Measurements from ENCODE around the gene SCUBE1.

Gene SCUBE1

GRCh38 chr22:43305806-43306205 lies 37.4 kb downstream of the SCUBE1 start:
- TF ChIP-seq ESRRG (CRISPR knock-in tag; IDR thresholded peaks at IDR 0.05) (no peak), BACH2 (CRISPR knock-in tag; IDR thresholded peaks at IDR 0.05; ENCODE audit: borderline replicate concordance) (no peak), OSR1 (CRISPR knock-in tag; IDR thresholded peaks at IDR 0.05) (no peak), ZNF565 (CRISPR knock-in tag; conservative IDR thresholded peaks at IDR 0.05; ENCODE audit: low read depth) (no peak), ZFP3 (CRISPR knock-in tag; IDR thresholded peaks at IDR 0.05) (no peak), CSDC2 (CRISPR knock-in tag; IDR thresholded peaks at IDR 0.05) (no peak), ISL1 (CRISPR knock-in tag; IDR thresholded peaks at IDR 0.05) (no peak), CSRNP3 (CRISPR knock-in tag; IDR thresholded peaks at IDR 0.05) (no peak), ARNTL (CRISPR knock-in tag; IDR thresholded peaks at IDR 0.05; ENCODE audit: borderline replicate concordance, low read depth) (no peak), PPARA (CRISPR knock-in tag; IDR thresholded peaks at IDR 0.05; ENCODE audit: borderline replicate concordance) (no peak), TOX (CRISPR knock-in tag; IDR thresholded peaks at IDR 0.05; ENCODE audit: borderline replicate concordance) (no peak), GLIS3 (CRISPR knock-in tag; IDR thresholded peaks at IDR 0.05) (no peak), SNAI2 (CRISPR knock-in tag; IDR thresholded peaks at IDR 0.05) (no peak)
- TF ChIP-seq, protein P1, sequence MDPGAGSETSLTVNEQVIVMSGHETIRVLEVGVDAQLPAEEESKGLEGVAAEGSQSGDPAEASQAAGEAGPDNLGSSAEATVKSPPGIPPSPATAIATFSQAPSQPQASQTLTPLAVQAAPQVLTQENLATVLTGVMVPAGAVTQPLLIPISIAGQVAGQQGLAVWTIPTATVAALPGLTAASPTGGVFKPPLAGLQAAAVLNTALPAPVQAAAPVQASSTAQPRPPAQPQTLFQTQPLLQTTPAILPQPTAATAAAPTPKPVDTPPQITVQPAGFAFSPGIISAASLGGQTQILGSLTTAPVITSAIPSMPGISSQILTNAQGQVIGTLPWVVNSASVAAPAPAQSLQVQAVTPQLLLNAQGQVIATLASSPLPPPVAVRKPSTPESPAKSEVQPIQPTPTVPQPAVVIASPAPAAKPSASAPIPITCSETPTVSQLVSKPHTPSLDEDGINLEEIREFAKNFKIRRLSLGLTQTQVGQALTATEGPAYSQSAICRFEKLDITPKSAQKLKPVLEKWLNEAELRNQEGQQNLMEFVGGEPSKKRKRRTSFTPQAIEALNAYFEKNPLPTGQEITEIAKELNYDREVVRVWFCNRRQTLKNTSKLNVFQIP (CRISPR knock-in tag; IDR thresholded peaks at IDR 0.05; ENCODE audit: borderline replicate concordance, low read depth), result no peak
- ATAC-seq, result no peak

DNA sequence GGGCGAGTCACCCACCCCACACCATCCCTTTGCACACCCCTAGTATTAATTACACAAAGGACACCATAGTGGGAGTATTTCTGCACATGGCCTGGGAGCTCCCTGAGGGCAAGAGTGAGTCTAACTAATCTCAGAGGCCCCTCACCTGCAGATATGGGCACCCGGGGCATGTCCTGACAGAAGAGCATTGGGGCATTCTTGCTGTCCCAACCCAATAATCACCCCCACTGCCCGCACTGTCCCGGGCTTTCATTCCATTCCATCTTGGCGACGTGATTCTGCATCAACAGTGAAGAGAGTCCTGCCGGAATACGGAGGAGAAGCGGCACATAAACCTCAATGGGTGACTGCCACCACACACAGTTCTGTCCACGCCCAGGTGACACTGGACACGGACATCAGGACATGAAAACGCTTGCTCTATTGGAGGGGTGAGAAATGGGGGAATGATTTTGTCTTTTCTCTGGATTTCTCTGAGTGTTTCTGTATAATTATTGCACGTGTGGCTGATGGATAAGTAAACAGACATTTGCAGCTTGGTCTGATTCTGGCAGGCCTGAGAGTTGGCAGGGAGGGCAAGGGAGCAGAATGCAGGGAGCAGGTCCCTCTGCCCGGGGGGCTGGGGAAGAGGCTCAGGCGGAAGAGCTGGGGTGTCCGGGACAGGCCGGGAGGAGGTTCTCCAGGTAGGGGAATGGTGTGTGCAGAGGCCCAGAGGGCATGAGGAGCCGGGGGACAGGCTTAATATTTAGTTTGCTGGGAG lies 38.2 kb downstream of the SCUBE1 start:
- no peak for ATAC-seq
- TF ChIP-seq TSHZ2 (CRISPR knock-in tag; IDR thresholded peaks at IDR 0.05), result no peak
- no peak for TF ChIP-seq OSR1 (CRISPR knock-in tag; IDR thresholded peaks at IDR 0.05)
- TF ChIP-seq, protein P1 (CRISPR knock-in tag; IDR thresholded peaks at IDR 0.05; ENCODE audit: borderline replicate concordance, low read depth), result no peak
- TF ChIP-seq PPARA (CRISPR knock-in tag; IDR thresholded peaks at IDR 0.05; ENCODE audit: borderline replicate concordance), result no peak
- no peak for TF ChIP-seq ZC3H10 (CRISPR knock-in tag; IDR thresholded peaks at IDR 0.05)
- no peak for TF ChIP-seq ZNF8 (CRISPR knock-in tag; IDR thresholded peaks at IDR 0.05)
- no peak for TF ChIP-seq CSDC2 (CRISPR knock-in tag; IDR thresholded peaks at IDR 0.05)
- TF ChIP-seq ZFP30 (CRISPR knock-in tag; IDR thresholded peaks at IDR 0.05), result no peak
- no peak for TF ChIP-seq SNAI2 (CRISPR knock-in tag; IDR thresholded peaks at IDR 0.05)

GRCh38 chr22:43303751-43304150 lies 39.4 kb downstream of the SCUBE1 start:
- ATAC-seq, result no peak
- TF ChIP-seq TOX (CRISPR knock-in tag; IDR thresholded peaks at IDR 0.05; ENCODE audit: borderline replicate concordance) (no peak), ARNTL (CRISPR knock-in tag; IDR thresholded peaks at IDR 0.05; ENCODE audit: borderline replicate concordance, low read depth) (no peak), TSHZ2 (CRISPR knock-in tag; IDR thresholded peaks at IDR 0.05) (no peak), ZFP30 (CRISPR knock-in tag; IDR thresholded peaks at IDR 0.05) (no peak), TCF4 (CRISPR knock-in tag; IDR thresholded peaks at IDR 0.05; ENCODE audit: borderline replicate concordance) (no peak), ZFP3 (CRISPR knock-in tag; IDR thresholded peaks at IDR 0.05) (no peak), CSDC2 (CRISPR knock-in tag; IDR thresholded peaks at IDR 0.05) (no peak), OSR1 (CRISPR knock-in tag; IDR thresholded peaks at IDR 0.05) (no peak), BACH2 (CRISPR knock-in tag; IDR thresholded peaks at IDR 0.05; ENCODE audit: borderline replicate concordance) (no peak)
- TF ChIP-seq, protein P1 (CRISPR knock-in tag; IDR thresholded peaks at IDR 0.05; ENCODE audit: borderline replicate concordance, low read depth), result no peak
- TF ChIP-seq, protein P2, sequence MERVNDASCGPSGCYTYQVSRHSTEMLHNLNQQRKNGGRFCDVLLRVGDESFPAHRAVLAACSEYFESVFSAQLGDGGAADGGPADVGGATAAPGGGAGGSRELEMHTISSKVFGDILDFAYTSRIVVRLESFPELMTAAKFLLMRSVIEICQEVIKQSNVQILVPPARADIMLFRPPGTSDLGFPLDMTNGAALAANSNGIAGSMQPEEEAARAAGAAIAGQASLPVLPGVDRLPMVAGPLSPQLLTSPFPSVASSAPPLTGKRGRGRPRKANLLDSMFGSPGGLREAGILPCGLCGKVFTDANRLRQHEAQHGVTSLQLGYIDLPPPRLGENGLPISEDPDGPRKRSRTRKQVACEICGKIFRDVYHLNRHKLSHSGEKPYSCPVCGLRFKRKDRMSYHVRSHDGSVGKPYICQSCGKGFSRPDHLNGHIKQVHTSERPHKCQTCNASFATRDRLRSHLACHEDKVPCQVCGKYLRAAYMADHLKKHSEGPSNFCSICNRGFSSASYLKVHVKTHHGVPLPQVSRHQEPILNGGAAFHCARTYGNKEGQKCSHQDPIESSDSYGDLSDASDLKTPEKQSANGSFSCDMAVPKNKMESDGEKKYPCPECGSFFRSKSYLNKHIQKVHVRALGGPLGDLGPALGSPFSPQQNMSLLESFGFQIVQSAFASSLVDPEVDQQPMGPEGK (CRISPR knock-in tag; IDR thresholded peaks at IDR 0.05; ENCODE audit: borderline replicate concordance), result no peak

Data from SK-N-SH treated with all-trans-retinoic acid at 6 μM for 48 hours (cell line).